Neural progenitor cell (in vitro differentiated cells): Measurements from ENCODE around the gene EMC6.

ENCODE experiments used
- CTCF ChIP-seq: fragments of 200-600 bp; sonication (generic); IDR thresholded peaks from 2 replicates; pipeline ENCODE4 v1.5.1; 2017; ENCODE audit warnings: antibody characterized with exemption, mild to moderate bottlenecking
- EZH2 ChIP-seq: fragments of 200-600 bp; sonication (generic); IDR thresholded peaks from 2 replicates; pipeline ENCODE4 v1.6.1; 2017; ENCODE audit warnings: antibody characterized with exemption, mild to moderate bottlenecking, moderate library complexity
- EZH2phosphoT487 ChIP-seq: fragments of 200-600 bp; sonication (generic); IDR thresholded peaks from 2 replicates; pipeline ENCODE4 v1.6.1; 2017; ENCODE audit warnings: antibody characterized with exemption

GRCh38 chr17:3665834-3666233 lies 2.8 kb upstream of the EMC6 start:
- TF ChIP-seq CTCF: no peak
- no peak for TF ChIP-seq EZH2
- TF ChIP-seq EZH2phosphoT487: no peak
